Pons (tissue), 1 donor: ENCODE results near the gene MYBPC3.

Source experiments
- DNase-seq: peaks from one replicate; pipeline ENCODE4 v3.0.0-alpha.2; 2016; ENCODE audit warnings: low spot score

The MYBPC3 gene

GRCh38 chr11:47384498-47384897 is 32.0 kb upstream of the MYBPC3 start:
- no peak for DNase-seq

- no peak for DNase-seq
These were observed 30.6 kb upstream of the MYBPC3 start for GRCh38 chr11:47383071-47383470.

- DNase-seq: no peak
These were observed 27.6 kb upstream of the MYBPC3 start for GRCh38 chr11:47380078-47380477.

DNA sequence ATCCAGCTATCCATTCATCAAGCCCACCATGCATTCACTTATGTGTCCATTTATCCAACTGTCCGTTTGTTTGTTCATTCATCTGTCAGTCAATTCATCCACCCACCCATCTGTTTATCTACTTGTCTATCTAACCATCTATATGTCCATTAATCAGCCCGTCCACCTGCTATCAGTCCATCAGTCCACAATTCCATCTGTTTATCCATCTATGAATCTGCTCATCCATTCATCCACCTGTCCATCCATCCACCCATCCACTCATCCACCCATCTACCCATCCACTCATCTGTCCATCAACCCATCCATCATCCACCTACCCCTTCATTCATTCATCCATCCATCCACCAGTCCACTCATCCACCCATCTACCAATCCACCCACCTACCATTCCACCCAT is 26.8 kb upstream of the MYBPC3 start:
- DNase-seq: no peak

DNA sequence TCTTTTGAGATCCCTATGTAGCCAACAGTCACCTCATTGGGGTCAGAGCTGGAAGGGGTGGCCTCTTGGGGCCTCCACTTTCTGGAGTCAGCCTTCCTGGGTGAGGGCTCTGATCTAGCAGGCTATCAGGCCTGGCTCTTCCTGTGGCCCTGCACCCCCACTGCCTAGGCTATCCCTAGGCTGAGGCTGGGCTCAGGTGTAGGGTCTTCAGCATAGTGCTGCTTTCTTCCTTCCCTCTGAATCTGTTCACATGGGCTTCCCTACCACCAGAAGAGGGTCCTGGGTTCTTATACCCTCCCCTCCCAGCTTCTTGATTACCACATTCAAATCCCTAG is 26.3 kb upstream of the MYBPC3 start:
- no peak for DNase-seq

DNA sequence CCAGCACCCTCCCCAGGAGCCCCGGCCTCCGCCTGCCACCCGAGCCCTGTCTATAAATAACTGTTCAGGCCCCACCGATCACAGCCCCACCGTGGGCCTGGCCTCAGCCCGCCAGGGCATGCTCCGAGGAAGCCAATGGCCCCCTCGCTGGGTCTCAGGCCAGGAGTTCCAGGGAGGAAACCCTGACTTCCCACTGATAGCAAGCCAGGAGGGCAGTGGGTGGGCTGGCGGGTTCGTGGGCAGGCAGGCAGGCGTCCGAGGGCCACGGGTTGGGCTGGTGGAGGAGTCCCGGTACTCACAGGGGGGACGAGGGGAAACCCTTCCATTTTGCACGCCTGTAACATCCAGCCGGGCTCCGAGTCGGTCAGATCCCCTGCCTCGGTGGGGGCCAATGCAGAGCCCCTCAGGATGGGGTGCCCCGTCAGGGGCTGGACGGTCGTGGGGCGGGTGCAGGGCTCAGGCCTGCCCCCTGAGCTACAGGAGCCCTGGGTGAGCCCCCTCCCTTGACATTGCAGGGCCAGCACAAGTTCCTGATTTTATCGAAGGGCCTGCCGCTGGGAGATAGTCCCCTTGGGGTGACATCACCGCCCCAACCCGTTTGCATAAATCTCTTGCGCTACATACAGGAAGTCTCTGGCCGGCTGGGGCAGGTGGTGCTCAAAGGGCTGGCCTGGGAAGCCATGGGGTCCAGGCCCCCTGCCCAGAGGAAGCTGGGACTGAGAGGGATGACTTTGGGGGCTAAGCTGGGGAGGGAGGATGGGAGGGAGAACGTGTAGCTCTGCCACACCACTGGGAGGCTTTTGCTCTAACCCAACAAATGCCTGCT is 25.7 kb upstream of the MYBPC3 start, which contains the start of gene SPI1:
SPI1 (minus strand) TSS at position 538 of the 826 bp plus-strand sequence; CDS start at position 344, 194 bp downstream.
- DNase-seq: peak; percentile 55

- DNase-seq: no peak
These were observed 25.1 kb upstream of the MYBPC3 start for GRCh38 chr11:47377571-47378009.

DNA sequence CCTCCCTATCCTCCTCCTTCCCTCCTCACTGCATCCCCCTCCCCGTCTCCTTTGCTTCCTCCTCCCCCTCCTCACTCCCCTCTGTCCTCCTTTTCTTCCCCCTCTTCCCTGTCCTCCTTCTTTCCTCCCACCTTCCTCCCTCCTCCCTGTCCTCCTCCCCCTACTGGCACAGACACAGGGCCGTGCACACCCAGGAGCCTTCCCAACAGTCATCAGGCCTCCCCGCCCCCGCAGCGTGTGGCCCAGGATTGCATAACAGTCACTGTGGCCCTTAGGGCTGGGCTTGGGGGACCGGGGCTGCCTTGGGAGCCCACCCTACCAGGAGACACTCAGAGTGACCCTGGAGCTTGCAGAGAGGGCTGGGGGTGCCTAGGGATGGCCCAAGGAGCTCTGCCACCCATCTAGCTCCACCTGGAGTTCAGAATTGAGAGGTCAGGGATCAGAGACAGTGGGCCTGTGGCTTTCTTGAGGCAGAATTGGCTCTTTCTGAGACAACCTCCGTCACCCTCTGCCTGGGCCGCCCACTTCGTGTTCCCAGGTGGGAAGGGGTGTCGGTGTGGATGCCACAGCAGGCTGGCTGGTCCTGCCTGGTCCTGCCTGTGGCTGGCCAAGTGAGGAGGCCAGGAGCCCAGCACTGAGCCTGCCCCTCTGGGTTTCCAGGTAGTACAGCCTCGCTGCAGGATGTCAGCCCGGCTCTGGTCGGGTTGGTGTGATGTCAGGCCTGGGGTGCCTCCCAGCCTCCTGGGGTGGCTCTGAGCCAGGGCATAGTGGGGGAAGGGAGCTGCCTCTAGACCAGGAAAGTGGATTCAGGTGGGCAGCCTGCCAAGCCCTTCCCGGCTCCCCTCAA is 24.2 kb upstream of the MYBPC3 start:
- no peak for DNase-seq

- DNase-seq: no peak
These were observed 23.6 kb upstream of the MYBPC3 start for GRCh38 chr11:47376107-47376524.

DNA sequence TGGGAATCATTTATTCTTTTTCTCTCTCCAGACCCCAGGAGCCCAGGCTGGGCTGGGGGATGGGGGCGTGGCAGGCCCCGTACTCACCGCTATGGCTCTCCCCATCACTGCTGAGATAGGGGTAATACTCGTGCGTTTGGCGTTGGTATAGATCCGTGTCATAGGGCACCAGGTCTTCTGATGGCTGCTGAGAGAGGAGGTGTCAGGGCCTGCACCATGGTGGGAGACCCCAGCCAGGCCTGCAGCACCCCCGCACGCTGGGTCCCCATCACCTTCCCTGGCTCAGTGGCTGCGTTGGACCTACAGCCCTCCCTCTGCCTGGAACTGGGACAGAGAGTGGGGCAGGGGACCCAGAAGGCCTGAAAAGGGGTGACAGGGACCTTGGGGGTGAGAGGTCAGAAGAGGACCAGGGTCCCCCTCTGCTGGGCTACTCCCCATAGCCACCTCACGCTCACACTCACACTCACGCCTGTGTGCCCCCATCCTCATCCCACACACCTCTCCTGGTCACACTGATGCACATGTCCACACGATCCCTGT is 23.1 kb upstream of the MYBPC3 start:
- DNase-seq: no peak

GRCh38 chr11:47375020-47375419 is 22.5 kb upstream of the MYBPC3 start:
- DNase-seq: no peak

- DNase-seq: no peak
These were observed 22.2 kb upstream of the MYBPC3 start for GRCh38 chr11:47374720-47375019.

- peak; percentile 57 for DNase-seq
These were observed 21.6 kb upstream of the MYBPC3 start for GRCh38 chr11:47373876-47374719.

DNA sequence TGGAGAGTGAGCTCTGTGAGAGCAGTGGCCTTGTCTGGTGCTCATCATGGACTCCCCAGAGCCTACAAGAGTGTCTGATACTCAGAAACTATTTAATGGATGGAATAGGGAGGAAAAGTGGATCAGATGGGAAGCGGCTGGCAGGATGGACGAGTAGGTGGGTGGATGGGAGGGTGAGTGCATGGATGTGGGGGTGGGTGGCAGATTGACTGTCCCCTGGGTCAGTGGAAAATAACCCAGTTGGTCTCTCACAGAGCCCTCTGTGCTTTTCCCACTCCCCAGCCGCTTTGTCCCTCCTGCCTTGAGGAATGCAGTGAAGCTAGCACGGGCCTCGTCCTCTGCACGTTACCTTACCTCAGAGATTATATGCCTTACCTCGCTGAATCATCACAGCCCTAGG is 19.9 kb upstream of the MYBPC3 start:
- no peak for DNase-seq

DNA sequence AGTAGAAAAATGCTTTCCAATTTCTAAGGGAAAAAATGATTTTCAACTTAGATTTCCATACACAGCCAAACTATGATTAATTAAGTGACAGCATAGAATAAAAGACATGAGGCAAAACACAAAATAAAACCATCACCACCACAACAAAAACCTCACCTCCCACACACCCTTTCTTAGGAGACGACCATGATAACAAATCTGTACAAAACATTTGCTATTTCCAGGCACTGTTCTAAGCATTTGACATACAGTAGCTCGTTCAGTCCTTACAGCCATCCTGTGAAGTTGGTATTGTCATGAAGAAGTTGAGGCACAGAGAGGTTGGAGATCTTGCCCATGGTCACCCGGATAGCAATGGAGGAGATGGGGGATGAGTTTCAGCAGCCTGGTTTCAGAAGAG is 17.2 kb upstream of the MYBPC3 start:
- DNase-seq: no peak

DNA sequence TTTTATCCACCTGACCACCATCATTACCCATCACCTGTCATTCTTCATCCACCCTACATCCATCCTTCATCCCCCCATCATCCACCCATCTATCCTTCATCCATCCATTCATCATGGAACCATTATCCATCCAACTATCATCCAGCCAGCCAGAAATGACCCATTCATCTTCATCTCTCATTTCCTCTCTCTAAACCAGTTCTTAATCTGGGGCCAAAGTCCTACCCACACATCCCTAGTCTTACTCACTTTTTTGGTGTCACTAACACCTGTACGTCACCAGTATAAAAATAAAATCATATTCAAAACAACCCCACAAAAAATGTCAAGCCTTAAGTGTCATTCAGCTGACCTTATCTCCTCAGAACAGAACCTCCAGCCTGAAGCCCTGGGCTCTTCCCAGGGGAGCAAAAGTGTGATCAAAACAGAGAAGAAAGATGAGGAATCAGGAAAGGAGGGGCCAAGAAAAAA is 13.6 kb upstream of the MYBPC3 start:
- no peak for DNase-seq

DNA sequence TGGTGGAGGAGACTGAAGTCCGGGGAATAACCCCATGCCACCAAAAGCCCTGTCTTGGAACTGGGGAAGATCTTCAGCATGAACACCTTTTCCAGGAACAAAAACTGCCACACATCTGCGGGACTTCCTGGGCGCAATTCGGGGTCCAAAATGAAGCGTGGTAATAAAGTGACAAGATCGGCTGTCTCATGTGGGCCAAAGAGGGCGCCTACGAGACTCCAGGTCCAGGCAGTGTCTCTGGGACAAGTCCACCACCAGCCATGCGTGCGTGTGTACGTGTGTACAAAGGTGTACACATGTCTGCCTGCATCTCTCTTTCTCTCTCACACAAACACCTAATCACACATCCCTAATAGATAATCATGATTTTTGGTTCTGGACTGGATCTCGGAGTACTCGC is 8.9 kb upstream of the MYBPC3 start:
- no peak for DNase-seq

DNA sequence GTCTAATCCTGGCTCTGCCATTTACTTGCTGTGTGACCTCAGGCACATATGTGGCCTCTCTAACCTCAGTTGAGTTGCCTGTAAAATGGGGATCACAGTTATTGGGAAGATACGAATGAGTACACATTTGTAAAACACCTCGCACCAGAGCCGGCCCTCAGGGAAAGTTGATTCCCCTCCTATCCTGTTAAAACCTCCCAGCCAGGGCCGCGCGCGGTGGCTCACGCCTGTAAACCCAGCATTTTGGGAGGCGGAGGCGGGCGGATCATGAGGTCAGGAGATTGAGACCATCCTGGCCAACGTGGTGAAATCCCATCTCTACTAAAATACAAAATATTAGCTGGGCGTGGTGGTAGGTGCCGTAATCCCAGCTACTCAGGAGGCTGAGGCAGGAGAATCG is 7.8 kb upstream of the MYBPC3 start:
- DNase-seq: no peak

DNA sequence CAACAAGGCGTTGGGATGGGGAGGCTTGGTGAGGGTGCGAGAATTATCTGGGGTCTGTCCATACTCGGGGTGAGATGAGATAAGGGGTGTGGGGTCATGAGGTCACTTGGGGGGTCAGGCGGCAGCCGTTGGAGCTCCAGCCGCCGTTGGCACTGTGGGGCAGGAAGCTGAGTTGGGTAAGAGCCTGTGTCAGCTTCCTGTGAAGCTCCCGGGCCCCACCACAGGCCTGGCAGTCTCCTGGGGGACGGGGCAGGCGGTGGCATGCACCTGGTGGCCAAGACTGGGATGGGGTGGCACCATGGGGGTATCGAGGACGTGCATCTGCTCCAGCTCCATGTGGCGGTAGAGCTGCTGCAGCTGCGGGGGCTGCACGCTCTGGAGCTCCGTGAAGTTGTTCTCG is 7.1 kb upstream of the MYBPC3 start:
- DNase-seq: no peak

- no peak for DNase-seq
These were observed 6.7 kb upstream of the MYBPC3 start for GRCh38 chr11:47359162-47359561.

- DNase-seq: no peak
These were observed 6.2 kb upstream of the MYBPC3 start for GRCh38 chr11:47358731-47359051.
